ENCODE data around the gene CUL4A.

- no peak for TF ChIP-seq POLR2A (IDR thresholded peaks at IDR 0.05)
- no peak for TF ChIP-seq CTCF (IDR thresholded peaks at IDR 0.05)
These were observed 5.7 kb upstream of the CUL4A start for GRCh38 chr13:113203507-113204377.

All from upper lobe of left lung (tissue), 4 donors.